Stimulated activated CD4-positive, alpha-beta T cell treated with anti-CD3 and anti-CD28 coated beads, Interleukin-12 subunit alpha, Interleukin-12 subunit beta, amount 100 ng/mL, for 4 hours (primary cell): ENCODE measurements around the gene KCNB1.

Experiments
- DNase-seq: peaks from one replicate; pipeline ENCODE4 v3.0.0-alpha.2; 2020

KCNB1 gene

GRCh38 chr20:49496553-49497397 lies 14.3 kb upstream of the KCNB1 start:
- DNase-seq: no peak

- DNase-seq: no peak
Observed at GRCh38 chr20:49496043-49496442, 13.6 kb upstream of the KCNB1 start.

GRCh38 chr20:49490689-49491088 lies 8.2 kb upstream of the KCNB1 start:
- DNase-seq: no peak

- DNase-seq: no peak
Observed at GRCh38 chr20:49489688-49490087, 7.2 kb upstream of the KCNB1 start.

GRCh38 chr20:49486064-49486463 lies 3.6 kb upstream of the KCNB1 start:
- no peak for DNase-seq

- no peak for DNase-seq
Observed at GRCh38 chr20:49485563-49485962, 3.1 kb upstream of the KCNB1 start.

GRCh38 chr20:49484180-49485140 lies 2.0 kb upstream of the KCNB1 start:
- DNase-seq: peak; percentile 63

- no peak for DNase-seq
Observed at GRCh38 chr20:49483696-49484123, 1.2 kb upstream of the KCNB1 start.

- DNase-seq: no peak
Observed at GRCh38 chr20:49483018-49483695, 689 bp upstream of the KCNB1 start.

GRCh38 chr20:49482173-49482572 lies 295 bp downstream of the KCNB1 start:
- no peak for DNase-seq

GRCh38 chr20:49481116-49481515 lies 1.4 kb downstream of the KCNB1 start:
- DNase-seq: no peak

- no peak for DNase-seq
Observed at GRCh38 chr20:49480236-49480635, 2.2 kb downstream of the KCNB1 start.

- DNase-seq: no peak
Observed at GRCh38 chr20:49479785-49480184, 2.7 kb downstream of the KCNB1 start.

GRCh38 chr20:49478754-49479689 lies 3.4 kb downstream of the KCNB1 start:
- no peak for DNase-seq

GRCh38 chr20:49478266-49478665 lies 4.2 kb downstream of the KCNB1 start:
- no peak for DNase-seq

GRCh38 chr20:49477200-49477599 lies 5.3 kb downstream of the KCNB1 start:
- no peak for DNase-seq

- no peak for DNase-seq
Observed at GRCh38 chr20:49476016-49476355, 6.5 kb downstream of the KCNB1 start.

- DNase-seq: no peak
Observed at GRCh38 chr20:49475292-49476015, 7.0 kb downstream of the KCNB1 start.

- no peak for DNase-seq
Observed at GRCh38 chr20:49471397-49471796, 11.1 kb downstream of the KCNB1 start.

GRCh38 chr20:49470922-49471321 lies 11.5 kb downstream of the KCNB1 start:
- DNase-seq: no peak

GRCh38 chr20:49469060-49469459 lies 13.4 kb downstream of the KCNB1 start:
- no peak for DNase-seq
